ENCODE measurements around the gene MERTK. TPM values are rescaled to one million over a fixed set of nuclear protein-coding genes. Genes with fewer than 3 reads are reported as not detected.
A peak's percentile ranks its signal among the peaks of the same experiment; 100 is the strongest.

MERTK gene
- total and polyA plus RNA-seq, 2 of the 13 experiments (the other 11 are each of a cell fraction or from before 2014, with no cell fraction given) = 37.3 to 44.7 TPM

DNA sequence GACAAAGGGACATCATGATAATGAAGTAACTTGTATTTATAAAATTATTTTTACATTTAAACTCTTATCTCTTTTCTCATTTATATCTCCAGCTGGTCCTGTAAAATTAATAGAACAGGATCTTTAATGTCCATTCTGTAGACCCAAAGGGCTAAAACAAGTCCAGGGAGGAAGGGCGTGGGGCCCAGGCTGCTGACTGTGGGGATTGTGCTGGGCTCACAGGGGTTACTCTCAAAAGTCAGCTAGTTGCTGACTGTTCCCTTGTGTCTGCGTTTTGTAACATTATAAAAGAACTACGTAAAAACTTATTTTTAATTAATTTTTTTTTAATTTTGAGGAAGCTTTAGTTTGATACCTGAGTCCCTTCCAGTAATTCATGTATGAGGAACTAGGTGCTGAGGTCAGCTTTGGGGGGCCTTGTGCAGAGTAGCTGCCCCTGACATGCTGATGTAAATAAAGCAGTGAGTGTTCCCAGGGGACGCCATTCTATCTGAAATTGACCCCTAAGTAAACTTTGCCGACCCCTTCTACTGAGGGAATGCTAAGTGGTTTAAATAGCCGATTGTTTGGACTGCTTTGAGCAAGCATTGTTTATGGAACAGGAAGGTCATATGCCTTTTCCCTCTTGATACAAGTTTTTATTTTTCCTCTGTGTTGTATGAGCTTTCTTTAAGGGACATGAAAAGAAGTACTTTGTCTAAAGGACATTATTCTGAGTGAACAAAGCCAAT, 56.4 kb downstream of the MERTK start (continued):
- TF ChIP-seq, protein P1, sequence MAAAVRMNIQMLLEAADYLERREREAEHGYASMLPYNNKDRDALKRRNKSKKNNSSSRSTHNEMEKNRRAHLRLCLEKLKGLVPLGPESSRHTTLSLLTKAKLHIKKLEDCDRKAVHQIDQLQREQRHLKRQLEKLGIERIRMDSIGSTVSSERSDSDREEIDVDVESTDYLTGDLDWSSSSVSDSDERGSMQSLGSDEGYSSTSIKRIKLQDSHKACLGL (CRISPR knock-in tag; IDR thresholded peaks at IDR 0.05) = no peak
- TF ChIP-seq, protein P2, sequence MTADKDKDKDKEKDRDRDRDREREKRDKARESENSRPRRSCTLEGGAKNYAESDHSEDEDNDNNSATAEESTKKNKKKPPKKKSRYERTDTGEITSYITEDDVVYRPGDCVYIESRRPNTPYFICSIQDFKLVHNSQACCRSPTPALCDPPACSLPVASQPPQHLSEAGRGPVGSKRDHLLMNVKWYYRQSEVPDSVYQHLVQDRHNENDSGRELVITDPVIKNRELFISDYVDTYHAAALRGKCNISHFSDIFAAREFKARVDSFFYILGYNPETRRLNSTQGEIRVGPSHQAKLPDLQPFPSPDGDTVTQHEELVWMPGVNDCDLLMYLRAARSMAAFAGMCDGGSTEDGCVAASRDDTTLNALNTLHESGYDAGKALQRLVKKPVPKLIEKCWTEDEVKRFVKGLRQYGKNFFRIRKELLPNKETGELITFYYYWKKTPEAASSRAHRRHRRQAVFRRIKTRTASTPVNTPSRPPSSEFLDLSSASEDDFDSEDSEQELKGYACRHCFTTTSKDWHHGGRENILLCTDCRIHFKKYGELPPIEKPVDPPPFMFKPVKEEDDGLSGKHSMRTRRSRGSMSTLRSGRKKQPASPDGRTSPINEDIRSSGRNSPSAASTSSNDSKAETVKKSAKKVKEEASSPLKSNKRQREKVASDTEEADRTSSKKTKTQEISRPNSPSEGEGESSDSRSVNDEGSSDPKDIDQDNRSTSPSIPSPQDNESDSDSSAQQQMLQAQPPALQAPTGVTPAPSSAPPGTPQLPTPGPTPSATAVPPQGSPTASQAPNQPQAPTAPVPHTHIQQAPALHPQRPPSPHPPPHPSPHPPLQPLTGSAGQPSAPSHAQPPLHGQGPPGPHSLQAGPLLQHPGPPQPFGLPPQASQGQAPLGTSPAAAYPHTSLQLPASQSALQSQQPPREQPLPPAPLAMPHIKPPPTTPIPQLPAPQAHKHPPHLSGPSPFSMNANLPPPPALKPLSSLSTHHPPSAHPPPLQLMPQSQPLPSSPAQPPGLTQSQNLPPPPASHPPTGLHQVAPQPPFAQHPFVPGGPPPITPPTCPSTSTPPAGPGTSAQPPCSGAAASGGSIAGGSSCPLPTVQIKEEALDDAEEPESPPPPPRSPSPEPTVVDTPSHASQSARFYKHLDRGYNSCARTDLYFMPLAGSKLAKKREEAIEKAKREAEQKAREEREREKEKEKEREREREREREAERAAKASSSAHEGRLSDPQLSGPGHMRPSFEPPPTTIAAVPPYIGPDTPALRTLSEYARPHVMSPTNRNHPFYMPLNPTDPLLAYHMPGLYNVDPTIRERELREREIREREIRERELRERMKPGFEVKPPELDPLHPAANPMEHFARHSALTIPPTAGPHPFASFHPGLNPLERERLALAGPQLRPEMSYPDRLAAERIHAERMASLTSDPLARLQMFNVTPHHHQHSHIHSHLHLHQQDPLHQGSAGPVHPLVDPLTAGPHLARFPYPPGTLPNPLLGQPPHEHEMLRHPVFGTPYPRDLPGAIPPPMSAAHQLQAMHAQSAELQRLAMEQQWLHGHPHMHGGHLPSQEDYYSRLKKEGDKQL (CRISPR knock-in tag; IDR thresholded peaks at IDR 0.05; ENCODE audit: low read depth) = 0 out of 2 replicates have a peak, but pooled peaks have one; percentile 32
- no peak for TF ChIP-seq KLF6 (CRISPR knock-in tag; IDR thresholded peaks at IDR 0.05)
- peak; percentile 76 for TF ChIP-seq RARA (CRISPR knock-in tag; IDR thresholded peaks at IDR 0.05)
- no peak for TF ChIP-seq SOX6 (IDR thresholded peaks at IDR 0.05)
- peak; percentile 95 for TF ChIP-seq SOX6 (CRISPR knock-in tag; IDR thresholded peaks at IDR 0.05)
- no peak for TF ChIP-seq CBX2 (IDR thresholded peaks at IDR 0.05; ENCODE audit: low read depth, low read length)
- no peak for TF ChIP-seq CBX2 (CRISPR knock-in tag; IDR thresholded peaks at IDR 0.05; ENCODE audit: low read depth)
- TF ChIP-seq SMAD3 (CRISPR knock-in tag; IDR thresholded peaks at IDR 0.05) = 0 out of 2 replicates have a peak, but pooled peaks have one; percentile 2
- TF ChIP-seq NR2F6 (IDR thresholded peaks at IDR 0.05) = peak; percentile 93
- peak; percentile 93 for TF ChIP-seq NR2F6 (CRISPR knock-in tag; IDR thresholded peaks at IDR 0.05)
- TF ChIP-seq, protein P3, sequence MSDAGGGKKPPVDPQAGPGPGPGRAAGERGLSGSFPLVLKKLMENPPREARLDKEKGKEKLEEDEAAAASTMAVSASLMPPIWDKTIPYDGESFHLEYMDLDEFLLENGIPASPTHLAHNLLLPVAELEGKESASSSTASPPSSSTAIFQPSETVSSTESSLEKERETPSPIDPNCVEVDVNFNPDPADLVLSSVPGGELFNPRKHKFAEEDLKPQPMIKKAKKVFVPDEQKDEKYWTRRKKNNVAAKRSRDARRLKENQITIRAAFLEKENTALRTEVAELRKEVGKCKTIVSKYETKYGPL (CRISPR knock-in tag; IDR thresholded peaks at IDR 0.05) = no peak
- TF ChIP-seq HNF4A (CRISPR knock-in tag; IDR thresholded peaks at IDR 0.05) = peak; percentile 42
- peak; percentile 47; the same call in 1 of the 2 replicates for TF ChIP-seq CREM (IDR thresholded peaks at IDR 0.05)
- TF ChIP-seq CREM (CRISPR knock-in tag; IDR thresholded peaks at IDR 0.05) = no peak
- TF ChIP-seq EHMT2 (IDR thresholded peaks at IDR 0.05; ENCODE audit: borderline replicate concordance, low read depth, low read length) = no peak
- TF ChIP-seq MEF2D (CRISPR knock-in tag; IDR thresholded peaks at IDR 0.05) = 0 out of 2 replicates have a peak, but pooled peaks have one; percentile 53
- peak; percentile 75 for TF ChIP-seq ELF3 (CRISPR knock-in tag; IDR thresholded peaks at IDR 0.05)
- 0 out of 2 replicates have a peak, but pooled peaks have one; percentile 42 for TF ChIP-seq SSRP1 (CRISPR knock-in tag; IDR thresholded peaks at IDR 0.05)
- peak; percentile 61; the same call in 1 of the 2 replicates for TF ChIP-seq SALL1 (CRISPR knock-in tag; IDR thresholded peaks at IDR 0.05)
- TF ChIP-seq CEBPG (CRISPR knock-in tag; IDR thresholded peaks at IDR 0.05) = peak; percentile 41; the same call in 1 of the 2 replicates
- TF ChIP-seq, protein P4, sequence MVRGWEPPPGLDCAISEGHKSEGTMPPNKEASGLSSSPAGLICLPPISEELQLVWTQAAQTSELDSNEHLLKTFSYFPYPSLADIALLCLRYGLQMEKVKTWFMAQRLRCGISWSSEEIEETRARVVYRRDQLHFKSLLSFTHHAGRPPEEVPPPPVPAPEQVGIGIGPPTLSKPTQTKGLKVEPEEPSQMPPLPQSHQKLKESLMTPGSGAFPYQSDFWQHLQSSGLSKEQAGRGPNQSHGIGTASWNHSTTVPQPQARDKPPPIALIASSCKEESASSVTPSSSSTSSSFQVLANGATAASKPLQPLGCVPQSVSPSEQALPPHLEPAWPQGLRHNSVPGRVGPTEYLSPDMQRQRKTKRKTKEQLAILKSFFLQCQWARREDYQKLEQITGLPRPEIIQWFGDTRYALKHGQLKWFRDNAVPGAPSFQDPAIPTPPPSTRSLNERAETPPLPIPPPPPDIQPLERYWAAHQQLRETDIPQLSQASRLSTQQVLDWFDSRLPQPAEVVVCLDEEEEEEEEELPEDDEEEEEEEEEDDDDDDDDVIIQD (CRISPR knock-in tag; IDR thresholded peaks at IDR 0.05; ENCODE audit: low read depth) = peak; percentile 61; the same call in 1 of the 2 replicates
- TF ChIP-seq, protein P5, sequence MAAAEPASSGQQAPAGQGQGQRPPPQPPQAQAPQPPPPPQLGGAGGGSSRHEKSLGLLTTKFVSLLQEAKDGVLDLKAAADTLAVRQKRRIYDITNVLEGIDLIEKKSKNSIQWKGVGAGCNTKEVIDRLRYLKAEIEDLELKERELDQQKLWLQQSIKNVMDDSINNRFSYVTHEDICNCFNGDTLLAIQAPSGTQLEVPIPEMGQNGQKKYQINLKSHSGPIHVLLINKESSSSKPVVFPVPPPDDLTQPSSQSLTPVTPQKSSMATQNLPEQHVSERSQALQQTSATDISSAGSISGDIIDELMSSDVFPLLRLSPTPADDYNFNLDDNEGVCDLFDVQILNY (CRISPR knock-in tag; conservative IDR thresholded peaks at IDR 0.05) = no peak
